Thyroid gland (tissue), 4 donors: ENCODE results near the gene ACSM6.
A peak's percentile ranks its signal among the peaks of the same experiment; 100 is the strongest.

Experiments used
- CTCF ChIP-seq, 6 experiments: fragments of 200-600 bp in 3 of 6; fragments of 450-650 bp in 3 of 6; sonication (generic) in 3 of 6; IDR thresholded peaks; one replicate each; pipeline ENCODE4 v1.5.1; 2016 to 2019; ENCODE audit warnings: antibody characterized with exemption in 6 of 6, mild to moderate bottlenecking in 2 of 6, inconsistent platforms in 1 of 6, moderate library complexity in 1 of 6
- POLR2A ChIP-seq, 2 donors: fragments of 450-650 bp; IDR thresholded peaks; one replicate each; pipeline ENCODE4 v1.6.1; 2017; ENCODE audit warnings: antibody characterized with exemption in 2 of 2, mild to moderate bottlenecking in 2 of 2, moderate library complexity in 1 of 2

GRCh38 chr10:95208702-95209391, 14.8 kb downstream of the ACSM6 start:
- TF ChIP-seq CTCF (IDR thresholded peaks at IDR 0.05) (peak in 2 of 6 experiments; percentile 42 to 44), POLR2A (IDR thresholded peaks at IDR 0.05) (no peak)
